Measurements from ENCODE around the gene CLSTN2. TPM values are rescaled to one million over a fixed set of nuclear protein-coding genes. Genes with fewer than 3 reads are reported as not detected.

The CLSTN2 gene
- total RNA-seq, 1 experiment from 2014 or later, result not detected

DNA sequence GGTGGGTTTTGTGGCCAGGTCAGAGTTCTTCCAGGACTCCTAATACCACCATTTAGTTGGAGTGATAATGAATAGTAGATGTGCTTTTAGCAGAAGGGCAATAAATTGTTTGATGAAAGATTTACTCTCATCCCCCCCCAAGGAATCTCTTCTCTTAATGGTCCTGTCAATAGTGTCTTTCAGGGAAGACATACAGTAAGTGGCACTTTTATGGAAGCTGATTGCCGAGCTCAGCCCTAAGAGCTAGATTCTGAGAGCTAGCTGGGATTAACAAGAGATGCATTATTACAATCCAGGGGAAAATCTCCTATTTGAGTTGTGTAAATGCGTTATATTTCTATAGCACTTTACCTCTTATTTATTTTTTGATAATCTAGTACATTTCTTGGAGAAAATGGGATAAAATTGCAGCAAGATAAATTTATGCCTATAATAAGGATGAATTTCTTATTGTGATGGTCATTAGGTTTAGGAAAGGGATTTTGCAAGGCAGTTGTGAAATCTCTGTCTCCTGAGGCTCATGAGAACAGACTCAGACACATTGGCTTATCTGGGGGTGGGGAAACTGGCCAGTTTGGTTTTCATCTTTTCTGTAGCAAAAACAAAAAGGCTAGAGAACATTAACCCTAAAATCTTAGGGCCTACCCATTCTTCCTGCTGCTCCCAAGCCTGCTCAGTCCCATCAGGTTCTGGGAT, 41.6 kb upstream of the CLSTN2 start:
- intact Hi-C loops (cut with micrococcal nuclease; ENCODE audit: unreplicated experiment), result no loop called here
- Histone ChIP-seq H3K9me2 (ENCODE audit: insufficient read depth) (no peaks in the 10 kb centered on the region; the same call in 1 of the 2 replicates), H3K4me2 (no peak overlapping the region), H3K9me3 (ENCODE audit: insufficient read depth, low read depth) (no peaks in the 10 kb centered on the region), H3K4me3 (no peak overlapping the region), H3K36me3 (ENCODE audit: low read depth) (no peaks in the 10 kb centered on the region), H3K79me2 (ENCODE audit: low read depth) (no peaks in the 10 kb centered on the region), H4K20me1 (ENCODE audit: insufficient read depth) (no peaks in the 10 kb centered on the region), H3K27me3 (ENCODE audit: insufficient read depth, low read depth) (no peaks in the 10 kb centered on the region), H3F3A (ENCODE audit: insufficient read depth, low read depth) (no peaks in the 10 kb centered on the region), H3K4me1 (replicated peaks; ENCODE audit: insufficient read depth) (no peaks in the 10 kb centered on the region), H3K27ac (no peak overlapping the region), H2AFZ (no peak overlapping the region)
- TF ChIP-seq, protein P1, sequence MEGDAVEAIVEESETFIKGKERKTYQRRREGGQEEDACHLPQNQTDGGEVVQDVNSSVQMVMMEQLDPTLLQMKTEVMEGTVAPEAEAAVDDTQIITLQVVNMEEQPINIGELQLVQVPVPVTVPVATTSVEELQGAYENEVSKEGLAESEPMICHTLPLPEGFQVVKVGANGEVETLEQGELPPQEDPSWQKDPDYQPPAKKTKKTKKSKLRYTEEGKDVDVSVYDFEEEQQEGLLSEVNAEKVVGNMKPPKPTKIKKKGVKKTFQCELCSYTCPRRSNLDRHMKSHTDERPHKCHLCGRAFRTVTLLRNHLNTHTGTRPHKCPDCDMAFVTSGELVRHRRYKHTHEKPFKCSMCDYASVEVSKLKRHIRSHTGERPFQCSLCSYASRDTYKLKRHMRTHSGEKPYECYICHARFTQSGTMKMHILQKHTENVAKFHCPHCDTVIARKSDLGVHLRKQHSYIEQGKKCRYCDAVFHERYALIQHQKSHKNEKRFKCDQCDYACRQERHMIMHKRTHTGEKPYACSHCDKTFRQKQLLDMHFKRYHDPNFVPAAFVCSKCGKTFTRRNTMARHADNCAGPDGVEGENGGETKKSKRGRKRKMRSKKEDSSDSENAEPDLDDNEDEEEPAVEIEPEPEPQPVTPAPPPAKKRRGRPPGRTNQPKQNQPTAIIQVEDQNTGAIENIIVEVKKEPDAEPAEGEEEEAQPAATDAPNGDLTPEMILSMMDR (conservative IDR thresholded peaks at IDR 0.05), result no peak
- TF ChIP-seq EZH2 (IDR thresholded peaks at IDR 0.05; ENCODE audit: low read depth), result no peak
- ChIA-PET POLR2A (ENCODE audit: unreplicated experiment) (no interaction called here), CTCF (no interaction called here)
- BruUV-seq (replicated peaks), result no TSS peak
- no peak for DNase-seq

GRCh38 chr3:139893963-139894642, 40.9 kb upstream of the CLSTN2 start:
- CTCF ChIA-PET, result no interaction called here
- DNase-seq, result no peak
- Histone ChIP-seq H3K9me3 (ENCODE audit: insufficient read depth, low read depth) (no peaks in the 10 kb centered on the region), H3K9me2 (ENCODE audit: insufficient read depth) (no peaks in the 10 kb centered on the region; the same call in 1 of the 2 replicates), H3K4me3 (no peak overlapping the region), H3K4me1 (replicated peaks; ENCODE audit: insufficient read depth) (no peaks in the 10 kb centered on the region), H3K79me2 (ENCODE audit: low read depth) (no peaks in the 10 kb centered on the region), H3F3A (ENCODE audit: insufficient read depth, low read depth) (no peaks in the 10 kb centered on the region), H4K20me1 (ENCODE audit: insufficient read depth) (no peaks in the 10 kb centered on the region), H3K4me2 (no peak overlapping the region), H3K36me3 (ENCODE audit: low read depth) (no peaks in the 10 kb centered on the region), H2AFZ (no peak overlapping the region), H3K27ac (no peak overlapping the region), H3K27me3 (ENCODE audit: insufficient read depth, low read depth) (no peaks in the 10 kb centered on the region)
- intact Hi-C loops (cut with micrococcal nuclease; ENCODE audit: unreplicated experiment), result no loop called here
- BruUV-seq (replicated peaks), result no TSS peak
- no peak for TF ChIP-seq EZH2 (IDR thresholded peaks at IDR 0.05; ENCODE audit: low read depth)
- TF ChIP-seq, protein P1 (conservative IDR thresholded peaks at IDR 0.05), result no peak
- POLR2A ChIA-PET (ENCODE audit: unreplicated experiment), result no interaction called here

GRCh38 chr3:139894643-139894989, 40.4 kb upstream of the CLSTN2 start:
- no peak for DNase-seq
- Histone ChIP-seq H3K9me3 (ENCODE audit: insufficient read depth, low read depth) (no peaks in the 10 kb centered on the region), H3K9me2 (ENCODE audit: insufficient read depth) (no peaks in the 10 kb centered on the region; the same call in 1 of the 2 replicates), H3K4me3 (no peak overlapping the region), H2AFZ (no peak overlapping the region), H3K27ac (no peak overlapping the region), H4K20me1 (ENCODE audit: insufficient read depth) (no peaks in the 10 kb centered on the region), H3K36me3 (ENCODE audit: low read depth) (no peaks in the 10 kb centered on the region), H3K27me3 (ENCODE audit: insufficient read depth, low read depth) (no peaks in the 10 kb centered on the region), H3K4me2 (no peak overlapping the region), H3K4me1 (replicated peaks; ENCODE audit: insufficient read depth) (no peaks in the 10 kb centered on the region), H3K79me2 (ENCODE audit: low read depth) (no peaks in the 10 kb centered on the region), H3F3A (ENCODE audit: insufficient read depth, low read depth) (no peaks in the 10 kb centered on the region)
- TF ChIP-seq, protein P1 (conservative IDR thresholded peaks at IDR 0.05), result no peak
- no peak for TF ChIP-seq EZH2 (IDR thresholded peaks at IDR 0.05; ENCODE audit: low read depth)
- no TSS peak for BruUV-seq (replicated peaks)
- ChIA-PET POLR2A (ENCODE audit: unreplicated experiment) (no interaction called here), CTCF (no interaction called here)
- intact Hi-C loops (cut with micrococcal nuclease; ENCODE audit: unreplicated experiment), result no loop called here

Measured in PC-9 (cell line).